COLO668 (cell line): ENCODE results near the gene IL26.
"Not testable (repeated sequence)": the region's sequence is repeated elsewhere in the genome, so short reads cannot be mapped to it uniquely, and the experiment has no call there.

Source experiments
- DNase-seq: peaks from one replicate; lab custom pipeline; 2025; ENCODE audit not compliant: unreplicated experiment; lab: John Stamatoyannopoulos, UW

The IL26 gene

DNA sequence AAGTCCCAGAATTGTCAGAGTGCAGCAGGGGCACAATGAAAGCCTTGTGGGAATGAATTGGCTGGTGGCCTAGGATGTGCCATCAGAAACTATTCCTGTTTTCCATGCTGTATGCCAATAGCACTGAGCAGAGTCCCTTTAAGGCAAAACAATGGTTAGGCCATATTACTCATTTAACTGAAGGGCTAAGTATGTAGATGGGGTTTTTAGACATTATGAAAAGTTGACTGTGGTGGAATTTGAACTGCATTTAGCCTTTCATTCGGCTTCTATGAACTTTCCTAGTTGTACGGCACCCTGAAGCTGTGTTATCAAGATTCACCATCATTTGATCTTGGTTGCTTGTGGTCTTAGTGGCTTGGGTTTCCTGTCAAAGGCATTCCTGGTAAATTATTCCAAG lies 24.8 kb downstream of the IL26 start:
- no peak for DNase-seq

DNA sequence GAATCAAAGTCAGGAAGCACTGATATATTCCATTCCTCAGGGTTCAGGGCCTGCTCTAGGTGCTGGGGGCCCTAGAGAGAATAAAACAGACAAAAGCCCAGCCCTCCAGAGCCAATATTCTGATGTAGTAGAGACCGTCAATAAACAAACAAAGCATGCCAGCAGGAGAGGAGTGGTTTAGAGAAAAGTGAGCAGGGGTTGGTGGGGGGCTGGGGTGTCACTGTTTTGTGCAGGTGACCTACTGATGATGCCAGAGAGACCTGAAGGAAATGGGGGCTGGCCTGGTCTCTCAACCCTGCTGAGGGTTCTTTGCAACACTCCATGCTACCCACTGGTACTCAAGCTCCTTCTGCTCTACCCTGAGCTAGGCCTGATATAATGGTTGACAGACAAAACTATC lies 26.5 kb downstream of the IL26 start:
- DNase-seq, result no peak

DNA sequence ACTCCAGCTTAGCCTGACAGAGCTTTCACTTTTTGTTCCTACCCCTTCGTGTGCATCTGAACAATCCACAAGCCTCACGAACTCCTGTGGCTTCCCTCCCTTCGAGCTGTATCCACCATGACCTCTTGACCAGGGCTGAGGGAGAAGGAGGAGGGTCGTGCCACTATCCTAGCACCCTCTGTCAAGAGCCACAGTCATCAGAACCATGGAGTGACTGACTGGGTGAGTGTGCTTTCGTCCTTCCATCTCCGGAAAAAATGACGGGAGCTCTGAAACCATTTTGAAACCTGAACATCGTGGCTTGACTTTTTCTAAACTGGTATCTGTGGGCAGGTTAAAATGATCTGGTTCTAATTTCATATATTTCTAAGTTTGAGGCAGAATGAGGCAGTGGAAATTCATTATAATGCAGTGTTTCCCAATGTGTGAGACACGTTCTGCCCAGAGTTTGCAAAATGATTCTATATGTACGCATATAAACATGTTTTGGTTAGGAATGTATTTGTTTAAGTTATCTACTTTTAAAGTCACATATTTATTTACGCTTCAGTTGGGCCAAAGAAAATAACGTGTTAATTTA lies 27.0 kb downstream of the IL26 start:
- no peak for DNase-seq

DNA sequence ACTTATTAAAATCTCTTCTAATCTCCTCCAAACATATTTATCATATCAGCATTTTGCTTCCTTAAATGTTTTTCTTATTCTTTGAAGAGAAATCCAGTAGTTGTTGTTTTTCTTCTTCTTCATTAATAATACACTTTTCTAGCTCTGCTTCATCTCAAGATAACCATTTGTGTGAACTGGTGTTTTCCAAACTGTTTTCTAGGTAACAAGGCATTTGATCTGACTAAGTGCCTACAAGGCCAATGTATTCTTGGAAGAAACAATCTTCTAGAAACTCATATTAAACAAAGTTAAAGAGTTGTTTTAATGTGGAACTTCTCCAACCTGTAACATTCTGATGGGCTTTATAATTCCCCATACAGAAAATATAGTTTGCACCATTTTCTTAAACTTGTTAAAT lies 35.3 kb downstream of the IL26 start:
- no peak for DNase-seq

DNA sequence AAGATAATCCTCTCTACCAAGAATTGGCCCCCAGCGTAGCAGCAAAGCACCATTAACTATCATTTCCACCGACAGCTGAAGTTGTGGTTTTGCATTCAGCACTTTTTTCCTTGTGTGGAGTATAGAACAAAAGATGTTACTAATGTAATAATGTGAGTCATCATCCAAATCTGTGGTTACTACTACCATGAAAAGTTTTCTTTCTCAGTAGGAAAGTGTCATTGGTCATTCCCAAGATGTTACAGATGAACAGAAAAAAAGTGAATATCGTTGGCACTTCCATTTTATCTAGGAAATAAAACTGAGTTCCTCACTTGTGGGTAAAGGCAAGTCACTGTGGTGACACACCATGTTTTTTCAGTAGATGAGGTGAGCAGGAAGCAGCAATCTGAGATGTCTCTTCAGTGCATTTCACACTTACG lies 35.8 kb downstream of the IL26 start:
- no peak for DNase-seq

DNA sequence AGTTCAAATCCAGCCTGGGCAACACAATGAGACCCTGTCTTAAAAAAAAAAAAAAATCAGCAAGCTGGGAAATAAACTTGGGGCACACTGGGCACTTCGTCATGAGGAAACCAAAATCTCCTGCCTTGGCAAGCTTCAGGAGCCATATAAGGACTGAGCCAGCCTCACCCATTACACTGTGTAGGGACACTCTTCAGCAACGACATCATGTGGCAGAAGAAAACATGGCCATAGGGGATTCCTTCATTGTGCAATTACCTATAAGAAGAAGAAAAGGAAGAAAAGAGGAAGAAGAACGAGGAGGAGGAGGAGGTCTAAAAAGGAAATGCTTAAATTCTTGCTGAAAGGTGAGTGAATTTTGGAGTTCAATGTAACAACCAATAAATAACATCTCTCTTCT lies 40.0 kb downstream of the IL26 start:
- no peak for DNase-seq

DNA sequence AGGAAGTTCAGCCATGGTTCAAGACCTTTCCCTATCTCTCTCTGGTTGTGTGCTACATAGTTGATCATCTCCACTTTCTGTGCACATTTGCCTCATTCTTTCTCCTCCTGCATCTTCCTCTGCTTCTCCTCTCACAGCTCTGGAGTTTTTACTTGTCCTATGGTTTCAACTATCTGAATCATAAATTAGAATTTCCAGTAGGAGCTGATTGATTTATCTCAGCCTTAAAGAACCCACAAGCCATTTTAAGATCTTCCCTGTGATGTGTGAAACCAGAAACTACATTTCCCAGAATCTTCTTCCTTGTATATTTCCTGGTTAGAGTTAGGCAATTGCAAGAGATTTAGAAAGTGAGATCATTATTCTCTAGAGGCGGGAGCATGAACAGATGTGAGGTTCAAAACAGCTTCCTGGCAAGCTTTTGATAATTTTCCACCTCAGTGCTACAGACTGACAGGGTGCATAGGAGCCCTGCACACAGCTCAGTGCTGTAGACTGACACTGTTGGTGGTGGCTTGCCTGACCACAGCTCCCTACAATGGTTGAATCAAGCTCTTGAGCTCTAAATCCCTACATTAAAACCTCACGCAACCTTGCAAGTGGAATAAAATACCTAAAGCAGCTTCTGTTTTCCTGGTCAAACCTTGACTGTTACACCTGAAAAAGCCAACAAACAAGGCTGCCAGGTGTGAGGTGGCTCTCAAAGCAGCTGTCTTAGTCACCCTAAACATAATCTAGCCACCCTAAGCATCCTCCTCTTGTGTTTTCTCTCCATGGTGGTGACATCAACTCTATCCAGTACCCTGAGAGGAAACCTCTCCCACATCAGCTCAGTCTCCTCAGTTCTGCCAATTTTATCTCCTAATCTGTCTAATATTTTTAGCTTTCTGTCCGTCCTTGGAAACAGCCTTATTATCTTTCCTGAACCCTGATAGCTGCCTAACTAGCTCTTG lies 44.5 kb downstream of the IL26 start:
- DNase-seq, result peak; percentile 61

DNA sequence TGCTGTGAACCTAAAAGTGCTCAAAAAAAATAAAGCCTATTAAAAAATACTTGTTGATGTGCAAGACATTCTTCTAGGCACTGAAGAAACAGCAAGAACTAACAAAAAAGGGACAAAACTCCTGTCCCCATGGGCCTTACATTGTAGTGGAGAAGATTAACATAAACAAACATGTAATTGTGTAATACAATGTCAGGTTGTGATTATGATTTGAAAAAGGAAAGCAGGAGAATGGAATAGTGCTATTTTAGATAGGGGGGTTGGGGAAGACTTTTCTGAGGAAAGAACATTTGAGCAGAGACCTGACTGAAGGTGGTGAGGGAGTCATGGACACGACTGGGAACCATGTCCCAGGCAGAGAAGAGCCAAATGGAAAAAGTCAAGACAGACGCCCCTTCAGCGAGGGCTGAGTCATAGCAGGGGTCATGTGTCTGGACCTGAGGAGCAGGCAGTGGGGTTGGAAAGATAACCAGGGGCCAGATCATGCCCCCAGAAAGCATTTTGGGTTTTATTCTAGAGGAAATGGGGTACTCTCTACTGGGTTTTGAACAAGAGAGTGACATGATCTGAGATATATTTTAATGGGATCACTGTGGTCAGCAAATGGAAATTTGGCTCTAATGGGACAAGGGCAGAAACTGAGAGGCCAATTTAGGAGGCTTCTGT lies 46.7 kb downstream of the IL26 start:
- no peak for DNase-seq

DNA sequence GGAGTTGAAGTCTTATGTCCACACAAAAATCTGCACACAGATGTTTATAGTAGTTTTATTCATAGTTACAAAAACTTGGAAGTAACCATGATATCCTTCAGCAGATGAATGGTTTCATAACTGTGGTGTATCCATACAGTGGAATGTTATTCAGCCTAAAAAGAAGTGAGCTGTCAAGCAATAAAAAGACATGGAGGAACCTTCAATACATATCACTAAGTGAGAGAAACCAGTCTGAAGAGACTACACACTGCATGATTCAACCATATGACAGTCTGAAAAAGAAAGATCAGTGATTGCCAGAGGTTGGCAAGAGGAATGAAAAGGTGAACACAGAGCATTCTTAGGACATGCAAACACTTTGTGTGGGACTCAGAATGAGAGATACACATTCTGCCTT lies 47.4 kb downstream of the IL26 start:
- no peak for DNase-seq

DNA sequence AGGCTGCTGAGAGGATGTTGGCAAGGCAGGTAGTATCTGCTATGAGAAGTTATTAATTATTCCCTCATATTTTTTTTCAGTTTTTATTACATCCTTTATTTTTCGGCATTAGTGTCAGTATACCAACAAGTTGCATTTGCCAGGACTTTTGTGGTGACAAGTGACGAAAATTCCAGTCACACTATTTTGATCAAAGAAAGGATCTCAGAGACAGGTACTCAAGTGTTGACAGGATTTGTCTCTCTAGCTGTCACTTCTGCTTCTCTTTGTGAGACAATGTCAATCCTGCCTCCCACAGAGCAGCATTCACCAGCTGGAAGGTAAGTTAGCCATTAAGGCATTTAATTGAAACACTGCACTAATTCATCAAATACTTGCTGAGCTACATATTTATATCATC lies 48.0 kb downstream of the IL26 start:
- no peak for DNase-seq

DNA sequence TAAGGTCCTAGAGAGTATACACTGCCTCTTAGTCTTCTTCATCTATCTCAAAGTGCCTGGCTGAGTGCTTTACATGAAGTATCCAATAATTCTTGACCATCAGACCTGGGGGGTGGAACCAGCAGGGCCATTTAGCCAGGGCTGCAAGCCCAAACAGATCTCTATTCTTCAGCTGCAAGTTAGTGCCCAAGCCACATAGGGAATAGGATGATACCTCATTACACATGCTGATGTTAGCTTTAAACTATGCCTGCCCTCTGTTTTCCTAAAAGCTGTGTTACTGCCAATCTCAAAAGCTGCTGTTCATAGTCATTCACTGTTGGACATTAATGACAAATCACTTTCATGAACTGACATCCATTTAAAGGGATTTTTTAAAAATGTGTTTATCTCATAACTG lies 49.4 kb downstream of the IL26 start:
- DNase-seq, result no peak

DNA sequence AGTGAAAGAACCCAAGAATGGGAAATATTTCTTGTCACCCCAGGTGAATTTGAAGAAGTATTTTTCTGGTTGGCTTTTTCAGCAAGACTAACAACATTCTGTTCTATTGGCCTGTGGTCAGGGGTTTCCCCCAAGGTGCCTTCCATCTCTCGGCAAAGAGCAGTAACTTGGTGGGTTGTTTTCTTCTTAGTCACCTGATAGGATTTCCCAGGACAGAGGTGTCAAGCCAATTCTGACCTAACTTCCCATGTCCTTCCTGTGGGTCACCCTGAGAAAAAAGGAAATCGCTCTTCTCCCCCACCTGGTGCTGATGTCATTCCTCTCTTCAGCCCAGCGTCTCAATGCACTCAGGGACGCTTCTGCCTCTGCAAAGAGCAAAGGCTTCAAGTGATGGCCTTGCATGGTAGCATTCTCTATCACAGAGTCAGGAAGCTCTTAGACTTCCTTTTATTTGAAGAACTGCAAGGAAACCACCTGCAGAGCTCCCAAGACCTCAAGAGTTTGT lies 50.0 kb downstream of the IL26 start:
- DNase-seq, result no peak

DNA sequence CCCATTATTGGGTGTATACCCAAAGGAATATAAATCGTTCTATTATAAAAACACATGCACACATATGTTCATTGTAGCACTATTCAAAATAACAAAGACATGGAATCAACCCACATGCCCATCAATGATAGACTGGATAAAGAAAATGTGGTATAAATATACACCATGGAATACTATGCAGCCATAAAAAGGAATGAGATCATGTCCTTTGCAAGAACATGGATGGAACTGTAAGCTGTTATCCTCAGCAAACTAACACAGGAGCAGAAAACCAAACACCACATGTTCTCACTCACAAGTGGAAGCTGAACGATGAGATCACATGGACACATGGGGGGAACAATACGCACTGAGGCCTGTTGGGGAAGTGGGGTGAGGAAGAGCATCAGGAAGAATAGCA lies 50.8 kb downstream of the IL26 start:
- DNase-seq, result not testable (repeated sequence)

DNA sequence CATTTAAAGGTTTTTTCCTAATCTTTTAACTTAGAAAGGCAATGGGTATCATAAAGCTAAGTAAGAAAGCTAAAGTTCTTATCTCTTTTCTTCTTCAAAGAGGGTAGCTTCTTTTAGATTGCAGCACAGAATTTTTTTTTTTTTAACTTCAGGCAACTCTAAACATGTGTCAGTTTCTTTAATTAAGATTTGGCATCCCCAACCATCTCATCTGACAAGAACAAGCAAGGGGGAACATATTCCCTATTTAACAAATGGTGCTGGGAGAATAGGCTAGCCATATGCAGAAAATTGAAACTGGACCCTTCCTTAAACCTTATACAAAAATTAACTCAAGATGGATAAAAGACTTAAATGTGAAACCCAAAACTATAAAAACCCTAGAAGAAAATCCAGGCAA lies 51.8 kb downstream of the IL26 start:
- no peak for DNase-seq

DNA sequence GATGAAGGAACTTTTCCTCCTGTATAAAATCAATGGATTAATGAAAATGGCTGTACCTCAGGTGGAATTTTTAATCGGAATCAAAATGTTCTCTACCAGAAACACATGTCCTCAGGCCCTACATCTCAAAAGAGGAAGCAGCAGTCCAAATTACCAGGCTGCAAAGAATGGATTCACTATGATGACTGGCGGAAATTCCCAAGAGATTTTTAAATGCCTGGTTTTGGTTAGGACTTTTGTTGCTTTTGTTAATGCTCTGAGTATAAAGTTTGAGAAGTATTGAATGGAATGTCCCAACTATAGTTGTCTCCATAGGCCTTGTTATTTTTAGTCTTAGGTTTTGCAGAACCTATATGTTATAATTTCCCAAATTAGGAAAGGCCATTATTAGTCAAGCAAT lies 54.9 kb downstream of the IL26 start:
- no peak for DNase-seq

DNA sequence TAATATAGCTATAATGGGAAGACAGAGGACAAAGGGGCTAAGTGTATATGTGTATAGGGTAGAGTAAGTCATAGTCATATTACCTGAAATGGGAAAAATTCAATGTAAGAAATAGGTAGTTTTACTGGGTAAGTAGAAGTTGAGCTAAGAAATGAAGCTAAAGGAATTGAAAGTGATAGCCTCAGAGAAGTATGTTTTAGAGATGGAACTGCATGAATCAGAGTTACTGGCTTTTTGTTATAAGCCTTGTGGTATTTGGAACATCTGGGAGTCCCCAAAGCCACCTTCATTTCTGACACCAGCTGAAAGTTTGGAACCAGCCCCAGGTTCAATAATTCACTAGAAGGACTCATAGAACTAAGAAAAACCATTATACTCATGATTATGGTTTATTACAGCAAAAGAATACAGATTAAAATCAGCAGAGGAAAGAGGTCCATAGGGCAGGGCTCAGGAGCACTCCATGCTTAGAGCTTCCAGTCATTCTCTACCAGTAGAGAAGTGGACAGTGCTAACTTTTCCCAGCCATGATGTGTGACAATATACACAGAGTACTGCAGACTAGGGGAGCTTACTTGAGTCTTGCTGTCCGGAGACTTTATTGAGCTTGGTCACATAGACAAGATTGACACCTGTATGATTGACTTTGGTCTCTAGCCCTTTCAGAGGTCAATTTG lies 56.3 kb downstream of the IL26 start:
- DNase-seq, result no peak

DNA sequence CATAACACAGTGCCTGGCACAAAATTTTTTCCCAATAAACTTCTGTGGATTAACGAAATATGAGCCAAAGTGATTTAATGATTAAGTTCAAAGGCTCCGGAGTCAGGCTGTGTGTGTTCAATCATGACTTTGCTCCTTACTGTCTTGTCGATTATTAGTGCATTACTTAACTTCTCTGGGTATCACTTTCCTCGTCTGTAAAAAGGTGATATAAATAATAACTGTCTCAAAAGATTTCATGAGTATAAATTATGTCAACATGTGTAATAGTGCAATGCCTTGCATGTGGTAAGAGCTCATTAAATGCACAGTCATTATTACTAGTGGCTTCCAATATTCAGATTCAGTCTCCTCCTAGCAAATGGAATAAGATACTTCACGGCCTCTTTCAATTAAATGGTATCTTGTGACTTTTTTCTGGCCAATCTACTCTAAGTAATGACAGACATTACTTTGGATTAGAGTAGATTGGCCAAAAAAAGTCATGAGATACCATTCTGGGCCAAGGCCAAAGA lies 59.2 kb downstream of the IL26 start:
- no peak for DNase-seq

DNA sequence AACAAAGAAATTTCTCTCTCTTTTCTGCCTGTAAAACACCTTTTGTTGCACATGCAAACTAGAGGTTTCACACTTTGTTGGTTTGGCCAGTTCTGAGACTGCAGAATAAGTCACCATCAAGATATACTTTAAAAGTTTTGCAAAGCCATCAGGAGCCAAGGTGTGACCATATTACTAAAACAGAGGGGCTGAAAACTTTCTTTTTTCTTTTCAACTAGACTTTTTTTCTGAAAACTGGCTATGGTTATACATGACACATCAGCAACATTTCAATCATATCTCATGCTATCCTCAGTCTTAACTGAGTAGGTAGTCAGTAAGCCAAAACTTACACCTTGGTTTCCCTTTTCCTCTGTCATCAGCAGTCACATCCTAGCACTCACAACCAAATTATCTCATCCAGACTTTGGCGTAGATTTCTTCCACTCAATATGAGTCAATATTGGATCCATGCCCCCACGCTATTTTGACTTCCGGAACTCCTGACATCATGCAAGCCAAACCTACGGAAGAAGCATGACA lies 62.0 kb downstream of the IL26 start:
- no peak for DNase-seq

DNA sequence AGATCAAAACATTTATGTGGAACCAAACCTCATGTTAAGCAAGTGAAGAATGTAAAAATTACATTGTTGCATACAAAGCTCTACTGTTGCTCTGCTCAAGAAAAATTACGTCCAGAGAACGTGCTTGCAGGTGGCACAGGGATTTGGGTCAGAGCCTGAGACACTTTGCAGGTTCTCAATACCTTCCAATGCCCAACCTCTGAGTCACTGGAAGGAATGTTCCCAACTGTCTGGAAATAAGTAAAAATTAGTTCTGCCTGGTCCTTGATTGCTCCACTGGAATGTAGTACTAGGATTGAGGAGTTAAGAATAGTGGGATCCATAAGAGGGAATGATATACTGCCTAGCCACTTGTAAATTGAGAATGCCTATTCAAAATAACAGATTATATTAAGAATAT lies 63.2 kb downstream of the IL26 start:
- DNase-seq, result no peak

DNA sequence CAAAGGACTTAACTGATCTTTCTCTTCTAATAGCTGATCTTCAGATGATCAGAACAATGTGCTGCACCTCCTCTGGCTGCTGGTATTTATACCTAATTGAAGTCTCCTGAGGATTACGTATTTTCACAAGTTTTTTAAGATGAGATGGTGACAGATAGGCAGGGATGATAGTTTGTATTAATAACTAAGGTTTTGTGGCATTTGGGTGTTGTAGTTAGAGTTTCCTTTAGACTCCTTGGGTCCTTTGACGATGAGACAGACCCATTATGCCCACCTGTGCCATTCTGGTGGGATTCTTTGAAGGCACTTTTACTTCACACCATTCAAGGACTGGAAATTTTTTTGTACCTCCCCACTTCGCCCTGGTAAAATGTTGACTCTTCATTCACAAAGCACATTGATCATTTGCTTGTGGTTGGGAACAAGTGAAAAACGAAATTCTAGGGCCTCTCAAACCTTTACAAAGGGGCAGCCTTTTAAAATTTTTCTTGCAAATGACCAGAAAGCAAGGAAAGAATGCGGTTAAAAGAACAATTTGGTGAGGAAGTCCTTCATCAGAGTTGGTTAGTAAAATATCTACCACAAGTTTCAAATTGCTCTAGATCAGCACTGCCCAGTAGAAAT lies 65.8 kb downstream of the IL26 start, which contains the start of gene IFNG:
TSS of gene IFNG (minus strand) at position 60 of the 624 bp plus-strand sequence. CDS start 125 bp downstream, outside the sequence.
- no peak for DNase-seq
